ENCODE data around the gene HCST.
"Not testable (repeated sequence)": the region's sequence is repeated elsewhere in the genome, so short reads cannot be mapped to it uniquely, and the experiment has no call there.

Gene HCST

DNA sequence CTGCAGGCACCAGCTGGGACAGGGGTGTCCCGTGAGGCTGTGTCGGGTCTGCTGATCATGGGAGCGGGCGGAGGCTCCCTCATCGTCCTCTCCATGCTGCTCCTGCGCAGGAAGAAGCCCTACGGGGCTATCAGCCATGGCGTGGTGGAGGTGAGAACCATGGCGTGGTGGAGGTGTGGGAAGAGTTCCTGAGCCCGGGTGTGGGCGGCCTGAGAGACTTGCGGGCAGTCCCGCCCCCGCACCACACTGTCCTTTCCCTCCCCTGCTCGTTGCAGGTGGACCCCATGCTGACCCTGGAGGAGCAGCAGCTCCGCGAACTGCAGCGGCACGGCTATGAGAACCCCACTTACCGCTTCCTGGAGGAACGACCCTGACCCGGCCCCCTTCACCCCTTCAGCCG is 23.3 kb upstream of the HCST start:
- no peak overlapping the region for H3K4me3 ChIP-seq (ENCODE audit: low read depth, low read length)

GRCh38 chr19:35879770-35880317 is 22.5 kb upstream of the HCST start:
- no peak overlapping the region for H3K4me3 ChIP-seq (ENCODE audit: low read depth, low read length)

- H3K4me3 ChIP-seq (ENCODE audit: low read depth, low read length), result no peak overlapping the region
These were observed 20.1 kb upstream of the HCST start for GRCh38 chr19:35882114-35882832.

DNA sequence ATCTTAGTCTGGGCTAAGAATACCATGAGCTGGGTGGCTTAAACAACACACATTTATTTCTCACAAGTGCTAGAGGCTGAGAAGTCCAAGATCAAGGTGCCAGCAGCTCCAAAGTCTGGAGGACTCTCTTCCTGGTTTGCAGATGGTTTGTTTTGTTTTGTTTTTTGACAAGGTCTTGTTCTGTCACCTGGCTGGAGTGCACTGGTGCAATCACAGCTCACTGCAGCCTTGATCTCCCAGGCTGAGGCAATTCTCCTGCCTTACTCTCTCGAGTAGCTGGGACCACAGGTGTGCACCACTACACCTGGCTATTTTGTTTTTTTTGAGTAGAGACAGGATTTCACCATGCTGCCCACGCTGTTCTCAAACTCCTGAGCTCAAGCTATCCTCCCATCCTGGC is 18.4 kb upstream of the HCST start:
- no peak overlapping the region for H3K4me3 ChIP-seq (ENCODE audit: low read depth, low read length)

- no peak overlapping the region for H3K4me3 ChIP-seq (ENCODE audit: low read depth, low read length)
These were observed 17.0 kb upstream of the HCST start for GRCh38 chr19:35885225-35885738.

DNA sequence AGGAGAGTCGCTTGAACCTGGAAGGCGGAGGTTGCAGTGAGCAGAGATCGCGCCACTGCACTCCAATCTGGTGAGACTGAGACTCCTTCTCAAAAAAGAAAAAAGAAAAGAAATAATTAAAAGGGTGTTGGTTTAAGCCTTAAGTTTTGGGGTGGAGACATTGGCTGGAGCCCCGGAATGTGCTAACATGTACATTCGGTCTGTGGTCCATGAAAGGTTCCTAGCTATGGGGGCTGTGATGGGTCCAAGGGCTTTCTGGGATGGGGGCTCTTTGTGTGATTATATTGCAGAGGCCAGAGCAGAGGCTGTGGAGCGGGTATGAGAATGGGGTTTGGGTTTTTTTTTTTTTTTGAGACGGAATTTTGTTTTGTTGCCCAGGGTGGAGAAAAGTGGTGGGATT is 16.4 kb upstream of the HCST start:
- no peak overlapping the region for H3K4me3 ChIP-seq (ENCODE audit: low read depth, low read length)

DNA sequence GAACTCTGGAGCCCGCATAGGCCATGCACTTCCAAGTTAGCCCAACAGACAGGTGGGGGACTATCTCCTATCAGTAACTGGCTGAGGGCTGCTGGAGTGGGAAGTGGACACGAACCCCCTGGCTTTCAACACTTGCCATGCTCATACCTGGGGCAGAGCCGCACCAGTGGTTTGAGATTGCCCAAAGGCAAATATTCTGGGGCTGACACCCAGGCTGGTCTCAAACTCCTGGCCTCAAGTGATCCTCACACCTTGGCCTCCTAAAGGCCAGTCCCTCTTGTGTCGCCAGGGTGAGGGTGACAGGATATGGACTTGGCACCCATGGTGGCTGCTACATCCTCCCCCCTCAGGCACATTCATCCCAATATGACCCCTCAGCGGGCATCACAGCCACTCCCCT is 15.1 kb upstream of the HCST start:
- H3K4me3 ChIP-seq (ENCODE audit: low read depth, low read length), result no peak overlapping the region

GRCh38 chr19:35888398-35888797 is 13.9 kb upstream of the HCST start:
- H3K4me3 ChIP-seq (ENCODE audit: low read depth, low read length), result no peak overlapping the region

DNA sequence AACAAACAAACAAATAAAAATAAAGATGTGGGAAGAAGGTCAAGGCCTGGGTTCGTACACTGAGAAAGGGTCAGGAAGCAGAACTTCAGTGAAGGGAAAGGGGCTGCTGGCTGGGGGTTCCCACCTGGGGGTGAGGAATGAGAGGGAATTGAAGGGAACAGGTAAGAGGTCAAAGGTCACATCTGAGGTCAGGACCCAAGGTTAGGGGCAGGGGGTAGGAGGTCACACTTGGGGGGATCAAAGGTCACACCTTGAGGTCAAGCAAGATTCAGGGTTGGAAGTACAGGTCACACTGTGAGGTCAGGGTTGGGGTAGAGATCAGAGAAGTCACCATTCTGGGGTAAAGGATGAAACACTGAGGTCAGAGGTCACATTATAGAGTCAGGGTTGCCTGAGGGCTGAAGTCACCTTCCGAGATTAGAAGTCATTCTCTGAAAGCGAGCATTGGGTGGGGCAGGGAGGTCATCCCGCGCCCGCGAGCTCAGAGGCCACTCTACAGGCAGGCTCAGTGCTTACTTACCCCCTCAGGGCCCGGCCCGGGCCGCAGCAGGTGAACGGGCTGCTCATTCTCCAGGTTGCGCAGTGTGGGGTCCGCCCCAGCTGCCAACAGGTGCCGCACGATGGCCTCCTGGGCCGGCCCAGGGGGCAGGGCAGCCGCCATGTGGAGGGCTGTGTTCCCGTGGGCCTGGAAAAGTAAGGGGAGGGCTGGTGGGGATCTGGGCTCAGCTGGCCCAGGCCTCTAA is 12.8 kb upstream of the HCST start:
- no peak overlapping the region for H3K4me3 ChIP-seq (ENCODE audit: low read depth, low read length)

DNA sequence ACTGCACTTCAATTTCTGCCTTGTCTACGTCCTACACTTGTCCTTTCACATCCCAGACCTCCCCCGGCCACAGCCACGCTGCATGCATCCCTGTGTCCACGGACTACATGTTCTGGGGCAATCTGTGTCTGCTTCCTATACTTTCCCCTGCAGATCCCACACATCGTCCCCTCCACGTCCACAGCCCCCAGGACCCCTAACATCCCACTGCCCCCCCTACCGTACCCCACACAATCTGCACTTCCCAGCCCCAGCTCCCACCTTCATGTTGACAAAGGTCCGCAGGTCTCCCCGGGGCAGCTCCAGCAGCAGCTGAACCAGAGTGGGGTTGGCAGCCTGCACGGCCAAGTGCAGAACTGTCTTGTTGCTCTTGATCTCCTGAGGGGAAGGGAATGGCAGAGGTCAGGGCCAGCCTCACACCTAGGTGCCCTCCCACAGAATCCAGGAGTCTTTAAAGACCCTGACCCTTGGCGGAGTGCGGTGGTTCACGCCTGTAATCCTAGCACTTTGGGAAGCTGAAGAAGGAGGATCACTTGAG is 12.1 kb upstream of the HCST start:
- H3K4me3 ChIP-seq (ENCODE audit: low read depth, low read length), result no peak overlapping the region

DNA sequence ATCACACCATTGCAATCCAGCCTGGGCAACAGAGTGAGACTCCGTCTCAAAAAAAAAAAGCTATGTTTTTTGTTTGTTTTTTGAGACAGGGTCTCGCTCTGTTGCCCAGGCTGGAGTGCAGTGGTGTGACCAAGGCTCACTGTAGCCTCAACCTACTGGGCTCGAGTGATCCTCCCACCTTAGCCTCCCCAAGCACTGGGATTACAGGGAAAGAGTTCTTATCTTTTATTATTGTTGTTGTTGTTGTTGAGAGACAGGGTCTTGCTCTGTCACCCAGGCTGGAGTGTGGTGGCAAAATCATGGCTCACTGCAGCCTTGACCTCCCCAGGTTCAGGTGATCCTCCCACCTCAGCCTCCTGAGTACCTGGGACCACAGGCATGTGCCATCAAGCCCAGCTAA is 10.5 kb upstream of the HCST start:
- not testable (repeated sequence) for H3K4me3 ChIP-seq (ENCODE audit: low read depth, low read length)

- no peak overlapping the region for H3K4me3 ChIP-seq (ENCODE audit: low read depth, low read length)
These were observed 8.0 kb upstream of the HCST start for GRCh38 chr19:35894342-35894741.

DNA sequence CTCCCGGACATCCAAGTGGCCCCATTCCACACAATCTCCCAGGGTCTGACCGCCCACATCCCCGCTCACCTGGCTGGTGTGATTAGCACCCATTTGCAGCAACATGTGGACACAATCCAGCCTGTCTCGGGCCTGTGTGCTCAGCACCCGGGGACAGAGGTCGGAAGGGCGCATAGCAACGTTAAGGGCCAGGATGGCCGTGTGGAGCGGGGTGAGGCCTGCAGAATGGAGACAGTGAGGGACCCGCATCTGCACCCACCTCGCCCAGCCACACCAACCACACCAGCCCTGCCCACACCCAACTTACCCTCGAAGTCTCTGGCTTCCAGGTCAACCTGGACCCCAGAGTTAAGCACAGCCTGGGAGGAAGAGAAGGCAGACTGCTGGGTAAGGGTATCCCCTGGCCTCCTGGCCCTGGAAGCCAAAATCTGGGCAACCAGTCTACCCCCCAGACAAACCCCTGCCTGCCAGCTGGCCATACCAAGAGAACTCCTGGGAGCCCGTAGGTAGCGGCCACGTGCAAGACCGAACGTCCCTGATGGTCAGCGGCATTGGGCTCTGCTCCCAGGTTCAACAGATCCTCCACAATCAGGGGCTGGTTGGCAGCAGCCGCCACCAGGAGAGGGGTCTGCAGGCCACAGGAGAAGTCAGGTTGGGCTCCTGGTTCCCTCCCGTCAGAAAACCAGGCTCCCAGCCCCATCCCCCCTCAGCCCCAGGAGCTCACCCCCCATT is 6.3 kb upstream of the HCST start:
- no peak overlapping the region for H3K4me3 ChIP-seq (ENCODE audit: low read depth, low read length)

DNA sequence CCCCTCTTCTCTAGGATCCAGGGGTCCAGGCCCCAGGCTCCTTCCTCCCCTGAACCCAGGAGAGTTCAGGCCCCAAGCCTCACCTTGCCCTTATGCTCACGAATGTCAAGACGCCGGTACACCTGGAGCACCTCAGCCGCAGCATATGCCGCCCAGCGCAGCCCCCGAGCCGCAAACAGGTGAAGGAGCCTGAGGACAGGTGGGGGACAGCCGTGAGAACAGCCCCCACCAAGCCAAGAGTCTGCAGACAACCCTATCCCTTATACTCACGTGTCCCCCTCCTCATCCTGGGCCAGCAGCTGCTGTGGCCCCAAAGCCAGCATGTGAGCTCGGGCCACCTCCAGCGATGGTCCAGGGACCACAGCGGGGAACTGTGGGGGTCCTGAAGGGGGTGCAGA is 5.7 kb upstream of the HCST start:
- H3K4me3 ChIP-seq (ENCODE audit: low read depth, low read length), result no peak overlapping the region

- H3K4me3 ChIP-seq (ENCODE audit: low read depth, low read length), result no peak overlapping the region
These were observed 4.5 kb upstream of the HCST start for GRCh38 chr19:35897706-35898451.

DNA sequence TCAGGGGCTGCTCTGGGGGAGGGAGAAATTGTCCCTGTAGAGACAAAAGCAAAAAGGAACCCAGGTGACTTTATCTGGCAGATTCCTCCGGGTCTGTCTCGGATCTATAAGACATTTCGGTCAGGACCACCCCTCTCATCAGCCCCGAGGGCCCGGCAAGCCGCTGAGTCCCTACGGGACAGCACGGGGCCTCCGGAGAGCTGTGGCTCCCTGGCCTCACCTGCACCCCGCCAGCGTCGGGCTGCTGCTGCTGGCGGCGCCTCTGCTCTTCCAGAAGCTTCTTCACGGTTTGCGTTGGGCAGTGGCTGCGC is 3.9 kb upstream of the HCST start:
- H3K4me3 ChIP-seq (ENCODE audit: low read depth, low read length), result peak overlapping the region; percentile 79

GRCh38 chr19:35899547-35900214 is 2.6 kb upstream of the HCST start:
- H3K4me3 ChIP-seq (ENCODE audit: low read depth, low read length), result peak overlapping the region; percentile 79

- no peak overlapping the region for H3K4me3 ChIP-seq (ENCODE audit: low read depth, low read length)
These were observed 1.2 kb upstream of the HCST start for GRCh38 chr19:35901055-35901644.

DNA sequence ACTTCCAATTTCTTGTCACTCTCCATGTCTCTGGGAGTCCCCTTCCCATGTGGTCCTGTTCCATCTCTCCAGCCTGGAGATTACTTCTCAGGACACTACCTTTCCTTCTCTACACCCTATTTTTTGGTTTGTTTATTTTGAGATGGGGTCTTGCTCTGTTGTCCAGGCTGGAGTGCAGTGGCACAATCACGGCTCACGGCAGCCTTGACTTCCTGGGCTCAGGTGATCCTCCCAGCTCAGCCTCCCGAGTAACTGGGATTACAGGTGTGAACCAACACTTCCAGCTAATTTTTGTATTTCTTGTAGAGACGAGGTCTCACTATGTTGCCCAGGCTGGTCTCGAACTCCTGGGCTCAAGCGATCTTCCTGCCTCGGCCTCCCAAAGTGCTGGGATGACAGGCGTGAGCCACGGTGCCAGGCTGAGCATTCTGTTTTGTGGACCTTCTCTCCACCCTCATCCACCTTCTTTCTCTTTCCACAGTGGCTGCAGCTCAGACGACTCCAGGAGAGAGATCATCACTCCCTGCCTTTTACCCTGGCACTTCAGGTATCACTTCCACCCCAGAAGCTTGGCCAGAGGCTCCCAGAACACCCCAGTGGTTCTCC is 644 bp downstream of the HCST start:
- H3K4me3 ChIP-seq (ENCODE audit: low read depth, low read length), result peak overlapping the region; percentile 35

Measured in iPS-11a (cell line).